GM12878 (cell line): Measurements from ENCODE around the gene CAPN9. TPM values are rescaled to one million over a fixed set of nuclear protein-coding genes. Genes with fewer than 3 reads are reported as not detected.

Experiments
- ATAC-seq: fragments of 200-7000 bp; cut with Tn5 transposase; 3 replicates; pipeline ENCODE4 v1.9.1; 2020; ENCODE audit warnings: mild to moderate bottlenecking, moderate library complexity
- BruUV-seq: library from RNA; stranded (reverse); fragments of 400-500 nt; replicated peaks from 2 replicates; lab custom pipeline; 2021; lab: Mats Ljungman, UMichigan
- CTCF ChIA-PET: fragments of 300-600 bp; sonication (Branson Sonifier 250); formaldehyde crosslinking; extraction: SDS; loops from one replicate; lab custom pipeline; 2021; ENCODE audit warnings: inconsistent platforms; lab: Yijun Ruan, JAX
- POLR2A ChIA-PET: fragments of 350-600 bp; formaldehyde crosslinking; extraction: SDS; loops from one replicate; lab custom pipeline; 2021; ENCODE audit warnings: inconsistent platforms; lab: Charles Lee
- RAD21 ChIA-PET: fragments of 300-600 bp; sonication (Branson Sonifier 250); formaldehyde crosslinking; loops from one replicate; lab custom pipeline; 2023; ENCODE audit warnings: antibody characterized with exemption; ENCODE audit not compliant: unreplicated experiment; lab: Charles Lee
- SMC1A ChIA-PET: fragments of 300-600 bp; sonication (Branson Sonifier 250); formaldehyde crosslinking; loops from one replicate; lab custom pipeline; 2023; ENCODE audit not compliant: unreplicated experiment, uncharacterized antibody; lab: Charles Lee
- DNase-seq: peaks from one replicate; pipeline ENCODE4 v3.0.0-alpha.2; 2011; ENCODE audit warnings: low read depth, low spot score
- FAIRE-seq: peaks from 3 replicates; lab custom pipeline; 2011; peaks lifted over from hg19 to GRCh38; lab: Jason Lieb, UNC
- H2AFZ ChIP-seq: 2 replicates; pipeline ENCODE4 v1.6.0; 2011; ENCODE audit warnings: low read depth, low read length, control low read depth; ENCODE audit not compliant: control insufficient read depth
- H3K27ac ChIP-seq: 2 replicates; pipeline ENCODE4 v1.5.1; 2011; ENCODE audit warnings: control low read depth; ENCODE audit not compliant: control insufficient read depth, insufficient read depth
- H3K27me3 ChIP-seq, 2 experiments: replicated peaks in 1 of 2; 2 replicates each; pipeline versions ENCODE4 v1.6.0 to v1.6.1; 2011; ENCODE audit warnings: low read length in 1 of 2; ENCODE audit not compliant: control insufficient read depth in 2 of 2, insufficient read depth in 2 of 2
- H3K36me3 ChIP-seq, 2 experiments: 2 replicates each; pipeline ENCODE4 v1.5.1; 2011; ENCODE audit warnings: low read length in 1 of 2; ENCODE audit not compliant: control insufficient read depth in 2 of 2, insufficient read depth in 2 of 2
- H3K4me1 ChIP-seq: 2 replicates; pipeline ENCODE4 v1.6.1; 2011; ENCODE audit warnings: mild to moderate bottlenecking, low read length, moderate library complexity, mixed read lengths; ENCODE audit not compliant: control insufficient read depth, insufficient read depth
- H3K4me2 ChIP-seq: 2 replicates; pipeline ENCODE4 v1.6.0; 2011; ENCODE audit warnings: control low read depth; ENCODE audit not compliant: control insufficient read depth, insufficient read depth
- H3K4me3 ChIP-seq: fragments of 200-600 bp; sonication (generic); 2 replicates; pipeline ENCODE4 v1.5.1; 2016
- H3K79me2 ChIP-seq: 2 replicates; pipeline ENCODE4 v1.6.0; 2011; ENCODE audit warnings: low read length; ENCODE audit not compliant: control insufficient read depth, insufficient read depth
- H3K9ac ChIP-seq: 2 replicates; pipeline ENCODE4 v1.8.0; 2011; ENCODE audit warnings: low read length, control low read depth, mixed read lengths; ENCODE audit not compliant: control insufficient read depth, insufficient read depth
- H3K9me3 ChIP-seq: replicated peaks from 3 replicates; pipeline ENCODE4 v1.5.1; 2011; ENCODE audit warnings: mild to moderate bottlenecking, low read length; ENCODE audit not compliant: control insufficient read depth, insufficient read depth
- H4K20me1 ChIP-seq: 2 replicates; pipeline ENCODE4 v1.6.0; 2011; ENCODE audit not compliant: control insufficient read depth, insufficient read depth
- CEBPB ChIP-seq, 2 experiments: fragments of 150-350 bp in 1 of 2; IDR thresholded peaks; 2 replicates each; pipeline ENCODE4 v1.6.1; 2012 to 2014; ENCODE audit warnings: low read depth in 2 of 2, low read length in 2 of 2, borderline replicate concordance in 1 of 2, inconsistent platforms in 1 of 2
- IKZF2 ChIP-seq, 2 experiments: fragments of 450-650 bp; IDR thresholded peaks; 2 replicates each; pipeline ENCODE4 v1.6.1; 2017; ENCODE audit warnings: mild to moderate bottlenecking in 2 of 2, moderate library complexity in 2 of 2
- LARP7 ChIP-seq: fragments of 450-650 bp; IDR thresholded peaks from 2 replicates; pipeline ENCODE4 v1.6.1; 2017; ENCODE audit warnings: mild to moderate bottlenecking
- MXI1 ChIP-seq: fragments of 150-350 bp; IDR thresholded peaks from 2 replicates; pipeline ENCODE4 v1.6.1; 2011; ENCODE audit warnings: low read depth, mild to moderate bottlenecking, inconsistent platforms, low read length, improper control_type of control experiment
- PAX5 ChIP-seq: IDR thresholded peaks from 2 replicates; pipeline ENCODE4 v1.6.1; 2011; ENCODE audit warnings: low read depth, low read length, borderline replicate concordance
- RCOR1 ChIP-seq: conservative IDR thresholded peaks from 2 replicates; pipeline ENCODE4 v1.6.1; 2012; ENCODE audit warnings: low read depth, low read length, improper control_type of control experiment
- RUNX3 ChIP-seq: IDR thresholded peaks from 2 replicates; pipeline ENCODE4 v1.6.1; 2012; ENCODE audit warnings: low read length, inconsistent platforms
- SIN3A ChIP-seq: IDR thresholded peaks from 2 replicates; pipeline ENCODE4 v1.6.1; 2012; ENCODE audit warnings: low read depth, low read length, improper control_type of control experiment
- SPI1 ChIP-seq: IDR thresholded peaks from 2 replicates; pipeline ENCODE4 v1.6.1; 2011; ENCODE audit warnings: low read depth, mild to moderate bottlenecking, low read length, moderate library complexity, borderline replicate concordance; ENCODE audit not compliant: insufficient read depth
- WGBS: methylation state at CpG from one replicate; pipeline ENCODE4 v1.1.6; 2016; ENCODE audit warnings: low lambda C conversion rate; ENCODE audit not compliant: insufficient replicate concordance, insufficient coverage; ENCODE audit errors: missing lambda C conversion rate; 5-methylcytosine and 5-hydroxymethylcytosine counted together
- in situ Hi-C: fragments of 300-500 bp; cut with MboI; formaldehyde crosslinking; loops from 9 replicates; pipeline ENCODE4 v1.14.3; 2018; ENCODE audit warnings: mixed read lengths
- intact Hi-C: fragments of 100-400 bp; cut with micrococcal nuclease; formaldehyde crosslinking; loops from one replicate; pipeline ENCODE4 v1.14.2; 2022; ENCODE audit not compliant: unreplicated experiment
- polyA plus RNA-seq, 11 experiments: library from polyadenylated mRNA; depleted of rRNA in 4 of 11; unstranded in 6 of 11; stranded (reverse) in 5 of 11; fragments of >200 nt; fragmentation: Nextera tagmentation in 4 of 11; fragmentation: Illumina TruSeq in 1 of 11; extraction: Ambion mirVana in 4 of 11; extraction: Trizol in 1 of 11; gene quantifications; 1 replicate in 1 of 11; 2 replicates in 10 of 11; pipeline versions ENCODE4 v1.2.1 to v1.2.3, GENCODE V29; 2011 to 2016; ENCODE audit warnings: inconsistent platforms in 2 of 11, missing spikeins in 2 of 11, low read depth in 1 of 11
- total RNA-seq, 4 experiments: library from RNA; depleted of rRNA in 3 of 4; stranded (reverse); fragments of >200 nt in 3 of 4; fragmentation: Illumina TruSeq in 1 of 4; extraction: Trizol in 1 of 4; gene quantifications; 2 replicates each; pipeline versions ENCODE4 v1.2.1 to v1.2.3, GENCODE V29; 2013 to 2021
- TF ChIP-seq, protein P1 (sequence below), 3 experiments: IDR thresholded peaks in 2 of 3; conservative IDR thresholded peaks in 1 of 3; 2 replicates each; pipeline ENCODE4 v1.5.1; 2011; ENCODE audit warnings: low read depth in 3 of 3, low read length in 3 of 3, mild to moderate bottlenecking in 3 of 3, control low read depth in 2 of 3, moderate library complexity in 2 of 3, inconsistent platforms in 1 of 3, mixed read lengths in 1 of 3; ENCODE audit not compliant: control insufficient read depth in 2 of 3, insufficient read depth in 1 of 3; ENCODE audit errors: extremely low read depth in 1 of 3

The CAPN9 gene
- total and polyA plus RNA-seq, 10 of the 15 experiments (the other 5 are each of a cell fraction or from before 2014, with no cell fraction given) = not detected

DNA sequence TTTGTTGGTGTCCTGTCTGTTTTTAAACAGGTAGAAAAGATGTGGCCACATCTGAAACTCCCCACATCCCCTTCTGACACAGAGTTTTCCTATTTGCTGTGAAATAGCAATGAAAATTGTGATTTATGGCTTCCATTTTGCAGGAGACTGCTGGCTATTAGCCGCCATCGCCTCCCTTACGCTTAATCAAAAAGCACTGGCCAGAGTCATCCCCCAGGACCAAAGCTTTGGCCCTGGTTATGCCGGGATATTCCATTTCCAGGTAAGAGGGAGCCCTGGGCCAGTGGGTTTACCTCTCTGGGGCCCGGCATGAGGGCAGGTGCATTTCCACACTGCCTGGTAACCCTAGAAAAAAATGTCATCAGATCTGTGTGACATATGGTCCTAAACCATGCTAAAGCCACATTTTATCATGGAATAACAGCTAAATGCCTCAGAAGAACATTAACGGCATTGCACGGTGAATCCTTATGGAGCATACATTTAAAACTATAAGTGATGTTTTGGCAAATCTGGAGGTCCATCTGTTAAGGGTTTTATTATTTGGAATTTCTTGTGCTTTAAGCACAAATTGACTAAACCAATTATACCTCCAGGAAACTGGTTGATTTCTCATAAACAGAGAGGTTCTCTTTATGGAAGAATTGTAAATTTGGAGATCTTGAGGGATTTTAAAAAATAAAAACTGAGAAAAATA, 12.3 kb downstream of the CAPN9 start:
- DNase-seq (no peak), FAIRE-seq (no peak), ATAC-seq (no peak)
- ChIA-PET SMC1A (no interaction called here), POLR2A (no interaction called here), CTCF (no interaction called here), RAD21 (no interaction called here)
- no peaks in the 10 kb centered on the region for H4K20me1 ChIP-seq
- no peaks in the 10 kb centered on the region for H3K79me2 ChIP-seq
- in situ Hi-C loops = no loop called here
- no peaks in the 10 kb centered on the region for H3K4me1 ChIP-seq
- intact Hi-C loops = no loop called here
- no peak overlapping the region for H3K9ac ChIP-seq
- H3K36me3 ChIP-seq = no peaks in the 10 kb centered on the region
- H3K9me3 ChIP-seq = no peaks in the 10 kb centered on the region
- TF ChIP-seq RCOR1 (no peak), CEBPB (IDR thresholded peaks at IDR 0.05; ENCODE audit: borderline replicate concordance in 1 of 2, low read depth in 2 of 2, low read length in 2 of 2) (no peak), SIN3A (no peak), RUNX3 (no peak), IKZF2 (IDR thresholded peaks at IDR 0.05) (no peak), LARP7 (no peak), SPI1 (0 out of 2 replicates have a peak, but pooled peaks have one; percentile 2), PAX5 (no peak)
- H2AFZ ChIP-seq = no peak overlapping the region
- BruUV-seq = no TSS peak
- 79% methylated on average over 7 of the region's 7 CpGs for WGBS
- H3K4me3 ChIP-seq = no peak overlapping the region
- no peak overlapping the region for H3K4me2 ChIP-seq
- no peaks in the 10 kb centered on the region; a peak in 2 of 4 replicates for H3K27me3 ChIP-seq
- H3K27ac ChIP-seq = no peak overlapping the region

DNA sequence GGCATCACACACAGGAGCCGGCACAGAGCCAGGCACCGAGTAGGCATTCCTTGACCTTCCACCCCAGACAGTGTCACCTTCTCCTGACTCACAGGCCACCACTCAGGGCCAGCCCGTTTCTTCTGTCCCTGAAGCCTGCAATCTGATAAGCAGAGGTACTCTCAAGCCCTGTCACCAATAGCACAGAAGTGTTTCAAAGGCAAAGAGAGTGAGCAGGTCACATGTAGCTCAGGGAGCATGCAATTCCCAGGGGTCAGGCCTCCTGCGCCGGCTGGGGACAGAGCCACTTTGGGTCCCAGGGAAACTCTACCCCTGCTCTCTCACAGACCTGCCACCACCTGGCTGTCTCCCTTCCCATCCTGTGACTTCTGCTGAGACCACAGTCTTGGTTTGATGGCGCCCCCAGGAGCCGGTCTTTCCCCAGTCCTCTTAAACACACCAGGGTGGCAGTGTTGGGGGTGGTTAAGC, 13.2 kb downstream of the CAPN9 start:
- H3K9me3 ChIP-seq = no peaks in the 10 kb centered on the region
- H2AFZ ChIP-seq = no peak overlapping the region
- H4K20me1 ChIP-seq = no peaks in the 10 kb centered on the region
- ATAC-seq (no peak), DNase-seq (no peak)
- ChIA-PET POLR2A (no interaction called here), SMC1A (no interaction called here), CTCF (no interaction called here)
- in situ Hi-C loops = no loop called here
- 41% methylated on average over 7 of the region's 7 CpGs for WGBS
- no peak overlapping the region for H3K4me3 ChIP-seq
- no TSS peak for BruUV-seq
- no peaks in the 10 kb centered on the region for H3K4me1 ChIP-seq
- no peaks in the 10 kb centered on the region for H3K36me3 ChIP-seq
- H3K79me2 ChIP-seq = no peaks in the 10 kb centered on the region
- no peak overlapping the region for H3K9ac ChIP-seq
- H3K27me3 ChIP-seq = no peaks in the 10 kb centered on the region; a peak in 1 of 4 replicates
- TF ChIP-seq MXI1 = no peak
- TF ChIP-seq, protein P1, sequence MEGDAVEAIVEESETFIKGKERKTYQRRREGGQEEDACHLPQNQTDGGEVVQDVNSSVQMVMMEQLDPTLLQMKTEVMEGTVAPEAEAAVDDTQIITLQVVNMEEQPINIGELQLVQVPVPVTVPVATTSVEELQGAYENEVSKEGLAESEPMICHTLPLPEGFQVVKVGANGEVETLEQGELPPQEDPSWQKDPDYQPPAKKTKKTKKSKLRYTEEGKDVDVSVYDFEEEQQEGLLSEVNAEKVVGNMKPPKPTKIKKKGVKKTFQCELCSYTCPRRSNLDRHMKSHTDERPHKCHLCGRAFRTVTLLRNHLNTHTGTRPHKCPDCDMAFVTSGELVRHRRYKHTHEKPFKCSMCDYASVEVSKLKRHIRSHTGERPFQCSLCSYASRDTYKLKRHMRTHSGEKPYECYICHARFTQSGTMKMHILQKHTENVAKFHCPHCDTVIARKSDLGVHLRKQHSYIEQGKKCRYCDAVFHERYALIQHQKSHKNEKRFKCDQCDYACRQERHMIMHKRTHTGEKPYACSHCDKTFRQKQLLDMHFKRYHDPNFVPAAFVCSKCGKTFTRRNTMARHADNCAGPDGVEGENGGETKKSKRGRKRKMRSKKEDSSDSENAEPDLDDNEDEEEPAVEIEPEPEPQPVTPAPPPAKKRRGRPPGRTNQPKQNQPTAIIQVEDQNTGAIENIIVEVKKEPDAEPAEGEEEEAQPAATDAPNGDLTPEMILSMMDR (IDR thresholded peaks at IDR 0.05 in 2 of 3, conservative IDR thresholded peaks at IDR 0.05 in 1 of 3; ENCODE audit: control insufficient read depth in 2 of 3, extremely low read depth in 1 of 3, insufficient read depth in 1 of 3, low read depth in 3 of 3, low read length in 3 of 3) = 0 out of 6 replicates have a peak, but pooled peaks of 1 of the 3 experiments have one; percentile 0
- TF ChIP-seq, all 136 proteins: peak for 1
- RAD21 ChIA-PET = no interaction called here
- intact Hi-C loops = no loop called here
- FAIRE-seq = no peak
- no peak overlapping the region for H3K27ac ChIP-seq
- no peak overlapping the region for H3K4me2 ChIP-seq
